ENCODE results near the gene RPLP2.
A peak's percentile ranks its signal among the peaks of the same experiment; 100 is the strongest.

Gene RPLP2

DNA sequence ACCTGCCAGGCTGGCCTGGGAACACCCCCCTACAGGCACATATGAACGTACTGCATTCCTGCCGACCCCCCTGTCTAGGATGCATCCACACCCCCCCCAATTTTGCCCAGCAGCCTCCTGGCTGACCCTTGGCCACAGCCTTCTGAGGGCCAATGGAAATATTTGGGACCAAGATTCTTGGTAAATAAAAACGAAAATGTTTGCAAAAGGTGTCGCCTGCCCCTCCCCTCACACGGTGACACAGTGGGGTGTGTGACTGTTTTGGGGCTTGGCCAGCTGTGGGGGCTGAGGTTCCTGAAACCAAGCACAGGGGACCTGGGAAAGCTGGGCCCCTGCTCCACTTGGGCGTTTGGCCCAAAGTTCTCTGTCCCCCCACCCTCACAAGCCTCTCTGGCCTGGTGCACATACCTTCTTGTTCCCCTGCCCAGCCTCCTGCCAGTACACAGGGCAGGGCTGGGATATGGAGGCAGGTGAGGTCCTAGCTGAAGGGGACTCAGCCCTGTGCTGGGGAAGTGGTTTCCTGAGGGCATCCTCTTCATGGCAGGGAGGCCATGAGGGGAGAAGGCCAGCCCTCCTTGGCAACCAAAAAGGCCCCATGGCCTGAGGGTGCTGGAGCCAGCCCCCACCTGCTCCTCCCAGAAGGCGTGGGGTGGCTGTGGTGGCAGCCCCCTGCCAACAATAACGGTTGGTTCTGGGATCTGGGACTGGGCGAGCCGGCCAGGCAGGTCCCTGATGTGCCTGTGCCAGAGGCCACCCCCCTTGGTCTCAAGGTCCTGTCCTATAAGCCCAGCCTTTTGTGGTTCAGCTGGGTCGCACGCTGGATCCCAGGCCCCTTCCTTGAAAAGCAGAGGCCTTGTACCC lies 15.8 kb downstream of the RPLP2 start:
- Histone ChIP-seq H3K79me2 (ENCODE audit: low read length) (peaks cover 11% of the 10 kb centered on the region), H3K36me3 (replicated peaks; ENCODE audit: insufficient read depth, low read length) (no peaks in the 10 kb centered on the region), H2AFZ (ENCODE audit: low read length) (no peak overlapping the region), H4K20me1 (ENCODE audit: insufficient read depth, low read length) (no peaks in the 10 kb centered on the region), H3K9me2 (replicated peaks; ENCODE audit: insufficient read depth, low read length) (no peaks in the 10 kb centered on the region), H3K9me3 (replicated peaks; ENCODE audit: insufficient read depth, low read length) (no peaks in the 10 kb centered on the region), H3K27me3 (replicated peaks; ENCODE audit: insufficient read depth, low read length) (peaks cover 11% of the 10 kb centered on the region), H3F3A (ENCODE audit: insufficient read depth, low read length) (peaks cover 8% of the 10 kb centered on the region), H3K27ac (ENCODE audit: low read length) (no peak overlapping the region), H3K9ac (ENCODE audit: low read length) (no peak overlapping the region), H3K4me1 (ENCODE audit: low read length) (peaks cover 22% of the 10 kb centered on the region), H3K4me3 (ENCODE audit: low read length) (no peak overlapping the region), H3K4me2 (ENCODE audit: low read depth, low read length) (no peak overlapping the region)
- TF ChIP-seq, protein P1, sequence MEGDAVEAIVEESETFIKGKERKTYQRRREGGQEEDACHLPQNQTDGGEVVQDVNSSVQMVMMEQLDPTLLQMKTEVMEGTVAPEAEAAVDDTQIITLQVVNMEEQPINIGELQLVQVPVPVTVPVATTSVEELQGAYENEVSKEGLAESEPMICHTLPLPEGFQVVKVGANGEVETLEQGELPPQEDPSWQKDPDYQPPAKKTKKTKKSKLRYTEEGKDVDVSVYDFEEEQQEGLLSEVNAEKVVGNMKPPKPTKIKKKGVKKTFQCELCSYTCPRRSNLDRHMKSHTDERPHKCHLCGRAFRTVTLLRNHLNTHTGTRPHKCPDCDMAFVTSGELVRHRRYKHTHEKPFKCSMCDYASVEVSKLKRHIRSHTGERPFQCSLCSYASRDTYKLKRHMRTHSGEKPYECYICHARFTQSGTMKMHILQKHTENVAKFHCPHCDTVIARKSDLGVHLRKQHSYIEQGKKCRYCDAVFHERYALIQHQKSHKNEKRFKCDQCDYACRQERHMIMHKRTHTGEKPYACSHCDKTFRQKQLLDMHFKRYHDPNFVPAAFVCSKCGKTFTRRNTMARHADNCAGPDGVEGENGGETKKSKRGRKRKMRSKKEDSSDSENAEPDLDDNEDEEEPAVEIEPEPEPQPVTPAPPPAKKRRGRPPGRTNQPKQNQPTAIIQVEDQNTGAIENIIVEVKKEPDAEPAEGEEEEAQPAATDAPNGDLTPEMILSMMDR (IDR thresholded peaks at IDR 0.05; ENCODE audit: low read length): no peak
- no peak for TF ChIP-seq EZH2phosphoT487 (IDR thresholded peaks at IDR 0.05; ENCODE audit: low read length)
- TF ChIP-seq EZH2 (optimal IDR thresholded peaks at IDR 0.05; ENCODE audit: low read depth, low read length): no peak
- no peak for DNase-seq

DNA sequence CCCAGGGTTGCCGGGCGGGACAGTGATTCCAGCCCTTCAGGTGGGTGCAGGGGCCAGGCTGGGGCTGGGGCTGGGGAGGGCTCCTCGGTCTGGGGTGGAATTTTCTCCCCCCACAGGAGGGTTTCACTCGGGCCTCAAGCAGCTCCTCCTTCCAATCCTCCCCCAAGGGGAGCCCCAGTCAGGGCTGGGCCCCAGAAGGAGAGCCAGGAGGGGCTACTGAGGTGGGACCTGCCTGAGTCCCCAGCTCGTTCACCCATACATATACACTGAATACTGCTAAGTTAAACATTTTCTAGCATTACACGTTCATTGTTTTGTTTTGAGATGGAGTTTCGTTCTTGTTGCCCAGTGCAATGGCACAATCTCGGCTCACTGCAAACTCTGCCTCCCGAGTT lies 16.5 kb downstream of the RPLP2 start:
- Histone ChIP-seq H3K27me3 (replicated peaks; ENCODE audit: insufficient read depth, low read length) (peaks cover 13% of the 10 kb centered on the region), H3F3A (ENCODE audit: insufficient read depth, low read length) (peaks cover 8% of the 10 kb centered on the region), H3K36me3 (replicated peaks; ENCODE audit: insufficient read depth, low read length) (no peaks in the 10 kb centered on the region), H3K4me1 (ENCODE audit: low read length) (peaks cover 21% of the 10 kb centered on the region), H3K4me3 (ENCODE audit: low read length) (no peak overlapping the region; the same call in 1 of the 2 replicates), H2AFZ (ENCODE audit: low read length) (no peak overlapping the region), H3K27ac (ENCODE audit: low read length) (no peak overlapping the region), H3K9me2 (replicated peaks; ENCODE audit: insufficient read depth, low read length) (no peaks in the 10 kb centered on the region), H3K9ac (ENCODE audit: low read length) (no peak overlapping the region), H3K9me3 (replicated peaks; ENCODE audit: insufficient read depth, low read length) (no peaks in the 10 kb centered on the region), H3K79me2 (ENCODE audit: low read length) (peaks cover 5% of the 10 kb centered on the region), H3K4me2 (ENCODE audit: low read depth, low read length) (peak overlapping the region; percentile 94; the same call in 1 of the 2 replicates), H4K20me1 (ENCODE audit: insufficient read depth, low read length) (no peaks in the 10 kb centered on the region)
- TF ChIP-seq EZH2 (optimal IDR thresholded peaks at IDR 0.05; ENCODE audit: low read depth, low read length): no peak
- TF ChIP-seq EZH2phosphoT487 (IDR thresholded peaks at IDR 0.05; ENCODE audit: low read length): no peak
- no peak for DNase-seq

DNA sequence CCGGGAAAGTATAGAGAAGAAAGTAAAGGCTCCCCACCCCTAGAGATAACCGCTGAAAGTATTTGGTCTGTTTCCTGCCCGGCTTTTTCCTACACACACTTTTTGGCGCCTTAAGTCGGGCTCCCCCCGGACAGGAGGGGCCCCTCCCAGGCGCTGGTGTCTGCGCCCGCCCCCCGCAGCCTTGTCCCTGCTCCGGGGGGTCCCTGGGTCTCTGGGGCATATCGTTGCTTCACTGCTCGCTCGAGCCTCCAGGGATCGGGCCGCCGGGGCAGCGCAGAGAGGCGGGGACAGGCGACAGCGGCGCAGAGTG lies 17.0 kb downstream of the RPLP2 start:
- Histone ChIP-seq H4K20me1 (ENCODE audit: insufficient read depth, low read length) (no peaks in the 10 kb centered on the region), H3K9me3 (replicated peaks; ENCODE audit: insufficient read depth, low read length) (no peaks in the 10 kb centered on the region)

More for the DNA sequence above, 17.0 kb downstream of the RPLP2 start:
- DNase-seq: no peak
- H3K9me2 ChIP-seq (replicated peaks; ENCODE audit: insufficient read depth, low read length): no peaks in the 10 kb centered on the region
- peak overlapping the region; percentile 85 for H2AFZ ChIP-seq (ENCODE audit: low read length)
- H3K4me2 ChIP-seq (ENCODE audit: low read depth, low read length): peak overlapping the region; percentile 94
- no peaks in the 10 kb centered on the region; the same call in 1 of the 2 replicates for H3K79me2 ChIP-seq (ENCODE audit: low read length)
- no peaks in the 10 kb centered on the region for H3K36me3 ChIP-seq (replicated peaks; ENCODE audit: insufficient read depth, low read length)
- peak overlapping the region; percentile 66 for H3K4me3 ChIP-seq (ENCODE audit: low read length)
- H3K27ac ChIP-seq (ENCODE audit: low read length): peak overlapping the region; percentile 18; the same call in 1 of the 2 replicates
- H3K27me3 ChIP-seq (replicated peaks; ENCODE audit: insufficient read depth, low read length): peaks cover 15% of the 10 kb centered on the region
- H3K9ac ChIP-seq (ENCODE audit: low read length): peak overlapping the region; percentile 57; the same call in 1 of the 2 replicates
- TF ChIP-seq EZH2 (optimal IDR thresholded peaks at IDR 0.05; ENCODE audit: low read depth, low read length) (no peak), EZH2phosphoT487 (IDR thresholded peaks at IDR 0.05; ENCODE audit: low read length) (no peak)
- TF ChIP-seq, protein P1 (IDR thresholded peaks at IDR 0.05; ENCODE audit: low read length): no peak
- peaks cover 21% of the 10 kb centered on the region for H3K4me1 ChIP-seq (ENCODE audit: low read length)
- peaks cover 8% of the 10 kb centered on the region for H3F3A ChIP-seq (ENCODE audit: insufficient read depth, low read length)
